ENCODE results near the gene BAZ1B.
A peak's percentile ranks its signal among the peaks of the same experiment; 100 is the strongest.
"Not testable (repeated sequence)": the region's sequence is repeated elsewhere in the genome, so short reads cannot be mapped to it uniquely, and the experiment has no call there.

BAZ1B gene

DNA sequence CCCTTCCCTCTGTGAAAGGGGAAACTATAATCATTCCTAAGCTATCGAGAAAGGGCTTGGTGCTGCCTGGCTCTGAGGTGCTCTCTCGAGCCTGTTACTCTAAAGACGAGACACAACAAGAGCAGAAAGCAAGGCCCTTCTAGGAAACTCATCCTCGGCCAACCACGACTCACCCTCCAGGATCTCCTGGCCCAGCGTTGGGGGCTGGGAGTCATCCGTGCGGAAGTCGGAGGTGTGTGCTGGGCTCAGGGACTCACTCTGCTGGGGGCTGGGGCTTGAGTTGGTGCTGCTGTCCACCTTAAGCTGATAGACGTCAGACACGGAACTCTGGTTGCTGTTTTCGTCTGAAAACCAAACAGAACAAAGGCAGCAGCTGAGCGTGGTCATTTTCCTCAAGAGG, 17.6 kb upstream of the BAZ1B start (continued):
- TF ChIP-seq, protein P1, sequence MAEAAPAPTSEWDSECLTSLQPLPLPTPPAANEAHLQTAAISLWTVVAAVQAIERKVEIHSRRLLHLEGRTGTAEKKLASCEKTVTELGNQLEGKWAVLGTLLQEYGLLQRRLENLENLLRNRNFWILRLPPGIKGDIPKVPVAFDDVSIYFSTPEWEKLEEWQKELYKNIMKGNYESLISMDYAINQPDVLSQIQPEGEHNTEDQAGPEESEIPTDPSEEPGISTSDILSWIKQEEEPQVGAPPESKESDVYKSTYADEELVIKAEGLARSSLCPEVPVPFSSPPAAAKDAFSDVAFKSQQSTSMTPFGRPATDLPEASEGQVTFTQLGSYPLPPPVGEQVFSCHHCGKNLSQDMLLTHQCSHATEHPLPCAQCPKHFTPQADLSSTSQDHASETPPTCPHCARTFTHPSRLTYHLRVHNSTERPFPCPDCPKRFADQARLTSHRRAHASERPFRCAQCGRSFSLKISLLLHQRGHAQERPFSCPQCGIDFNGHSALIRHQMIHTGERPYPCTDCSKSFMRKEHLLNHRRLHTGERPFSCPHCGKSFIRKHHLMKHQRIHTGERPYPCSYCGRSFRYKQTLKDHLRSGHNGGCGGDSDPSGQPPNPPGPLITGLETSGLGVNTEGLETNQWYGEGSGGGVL (tag by site-specific recombination; IDR thresholded peaks at IDR 0.05), result no peak

DNA sequence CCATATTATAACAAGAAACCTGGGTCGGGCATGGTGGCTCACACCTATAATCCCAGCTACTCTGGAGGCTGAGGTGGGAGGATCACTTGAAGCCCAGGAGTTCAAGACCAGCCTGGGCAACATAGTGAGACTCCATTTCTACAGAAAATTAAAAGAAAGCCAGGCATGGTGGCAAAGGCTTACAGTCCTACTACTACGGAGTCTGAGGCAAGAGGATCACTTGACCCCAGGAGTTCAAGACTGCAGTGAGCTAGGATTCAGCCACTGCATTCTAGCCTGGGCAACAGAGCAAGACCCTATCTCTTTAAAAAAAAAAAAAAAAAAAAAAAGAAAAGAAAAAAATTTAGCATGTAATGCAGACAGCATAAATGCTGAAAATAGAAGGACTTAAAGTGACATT, 16.4 kb upstream of the BAZ1B start:
- H3K36me3 ChIP-seq (ENCODE audit: control insufficient read depth in 2 of 2, insufficient read depth in 1 of 2, low read length in 2 of 2), result peaks cover 11 to 51% of the 10 kb centered on the region in 2 experiments
- H3K4me3 ChIP-seq (ENCODE audit: low read depth, low read length); H3K9me3 ChIP-seq (ENCODE audit: control insufficient read depth, insufficient read depth, low read depth, low read length); H3K27ac ChIP-seq (ENCODE audit: extremely low read depth, low read depth, low read length); CTCF ChIA-PET; H3K4me1 ChIP-seq (ENCODE audit: control insufficient read depth, insufficient read depth, low read length): not testable (repeated sequence)
- POLR2A ChIA-PET, result interaction anchor here (0.7 to 2.7 kb wide), 3 partner anchors 8 to 16 kb away, joined by 3 to 9 read pairs (median 3); partner anchors contain the start of gene BAZ1B
- peak; percentile 89 for TF ChIP-seq ZNF121 (tag by site-specific recombination; IDR thresholded peaks at IDR 0.05)

DNA sequence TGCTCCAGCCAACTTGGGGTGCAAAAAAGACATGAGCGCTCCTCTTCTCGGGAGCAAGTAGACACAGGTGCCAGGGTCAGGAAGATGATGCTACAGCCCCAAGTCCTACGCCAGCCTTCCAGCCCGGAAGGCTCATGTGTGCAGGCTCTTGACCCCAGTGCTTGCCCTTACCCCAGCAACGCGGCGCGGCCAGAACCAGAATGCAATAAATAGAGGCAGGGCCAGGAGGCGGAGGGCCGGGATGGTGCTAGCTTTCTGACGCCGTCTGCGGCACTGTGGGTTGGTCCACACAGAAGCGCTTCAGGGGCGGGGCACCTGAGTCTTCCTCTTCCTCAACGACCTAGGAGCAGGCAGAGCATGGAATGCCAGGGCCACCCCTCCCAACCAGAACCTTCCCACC, 15.0 kb upstream of the BAZ1B start:
- Histone ChIP-seq H3K4me1 (ENCODE audit: control insufficient read depth, insufficient read depth, low read length) (no peaks in the 10 kb centered on the region), H3K9me3 (ENCODE audit: control insufficient read depth, insufficient read depth, low read depth, low read length) (no peaks in the 10 kb centered on the region), H3K36me3 (ENCODE audit: control insufficient read depth in 2 of 2, insufficient read depth in 1 of 2, low read length in 2 of 2) (peaks cover 11 to 38% of the 10 kb centered on the region in 2 experiments), H3K27ac (ENCODE audit: extremely low read depth, low read depth, low read length) (no peak overlapping the region), H3K4me3 (ENCODE audit: low read depth, low read length) (no peak overlapping the region)
- POLR2A ChIA-PET, result no interaction called here
- TF ChIP-seq ZNF138 (tag by site-specific recombination; IDR thresholded peaks at IDR 0.05; ENCODE audit: borderline replicate concordance) (no peak), ZNF529 (tag by site-specific recombination; IDR thresholded peaks at IDR 0.05; ENCODE audit: insufficient replicate concordance) (no peak)
- TF ChIP-seq, protein P2, sequence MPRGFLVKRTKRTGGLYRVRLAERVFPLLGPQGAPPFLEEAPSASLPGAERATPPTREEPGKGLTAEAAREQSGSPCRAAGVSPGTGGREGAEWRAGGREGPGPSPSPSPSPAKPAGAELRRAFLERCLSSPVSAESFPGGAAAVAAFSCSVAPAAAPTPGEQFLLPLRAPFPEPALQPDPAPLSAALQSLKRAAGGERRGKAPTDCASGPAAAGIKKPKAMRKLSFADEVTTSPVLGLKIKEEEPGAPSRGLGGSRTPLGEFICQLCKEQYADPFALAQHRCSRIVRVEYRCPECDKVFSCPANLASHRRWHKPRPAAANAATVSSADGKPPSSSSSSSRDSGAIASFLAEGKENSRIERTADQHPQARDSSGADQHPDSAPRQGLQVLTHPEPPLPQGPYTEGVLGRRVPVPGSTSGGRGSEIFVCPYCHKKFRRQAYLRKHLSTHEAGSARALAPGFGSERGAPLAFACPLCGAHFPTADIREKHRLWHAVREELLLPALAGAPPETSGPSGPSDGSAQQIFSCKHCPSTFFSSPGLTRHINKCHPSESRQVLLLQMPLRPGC (tag by site-specific recombination; IDR thresholded peaks at IDR 0.05), result no peak
- CTCF ChIA-PET, result interaction anchor here (0.6 to 0.8 kb wide), 3 partner anchors 11 to 866 kb away, joined by 3 to 4 read pairs (median 4); no protein-coding TSS in a partner anchor

DNA sequence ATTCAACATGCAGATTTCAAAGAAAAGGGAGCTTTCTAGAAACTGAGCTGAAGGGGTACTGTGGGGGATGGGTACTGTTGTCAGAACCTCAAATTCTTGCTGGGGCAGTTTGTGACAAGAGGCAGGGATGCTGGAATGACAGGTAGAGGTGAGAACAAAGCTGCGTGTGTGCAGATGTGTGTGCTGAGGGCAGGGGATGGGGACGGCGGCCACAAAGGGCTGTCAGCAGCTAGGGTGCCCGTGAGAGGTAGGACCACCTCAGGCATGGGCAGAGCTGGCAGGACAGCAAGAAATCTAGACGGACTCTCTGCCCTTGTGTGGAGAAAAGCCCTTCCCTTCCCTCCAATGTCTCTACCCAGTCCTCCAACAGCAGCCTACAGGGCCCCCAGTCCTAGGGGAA, 14.4 kb upstream of the BAZ1B start:
- ChIA-PET CTCF (interaction anchor here (0.7 to 0.8 kb wide), 2 partner anchors 10 to 32 kb away, joined by 4 read pairs; no protein-coding TSS in a partner anchor), POLR2A (no interaction called here)
- no peak overlapping the region for H3K4me3 ChIP-seq (ENCODE audit: low read depth, low read length)
- no peak overlapping the region for H3K27ac ChIP-seq (ENCODE audit: extremely low read depth, low read depth, low read length)
- H3K4me1 ChIP-seq (ENCODE audit: control insufficient read depth, insufficient read depth, low read length), result no peaks in the 10 kb centered on the region
- TF ChIP-seq ZNF549 (tag by site-specific recombination; IDR thresholded peaks at IDR 0.05), result no peak
- no peak for TF ChIP-seq ZNF274 (IDR thresholded peaks at IDR 0.05; ENCODE audit: low read length)
- TF ChIP-seq ZNF274 (tag by site-specific recombination; IDR thresholded peaks at IDR 0.05; ENCODE audit: borderline replicate concordance), result no peak
- TF ChIP-seq ZNF48 (tag by site-specific recombination; IDR thresholded peaks at IDR 0.05), result no peak
- TF ChIP-seq ZNF558 (tag by site-specific recombination; IDR thresholded peaks at IDR 0.05), result no peak
- no peak for TF ChIP-seq ZNF121 (tag by site-specific recombination; IDR thresholded peaks at IDR 0.05)
- no peak for TF ChIP-seq OVOL3 (tag by site-specific recombination; IDR thresholded peaks at IDR 0.05)
- TF ChIP-seq ZNF214 (tag by site-specific recombination; IDR thresholded peaks at IDR 0.05; ENCODE audit: borderline replicate concordance), result no peak
- no peak for TF ChIP-seq ZNF555 (tag by site-specific recombination; conservative IDR thresholded peaks at IDR 0.05)
- no peak for TF ChIP-seq ZNF394 (tag by site-specific recombination; IDR thresholded peaks at IDR 0.05; ENCODE audit: borderline replicate concordance)
- TF ChIP-seq, protein P3, sequence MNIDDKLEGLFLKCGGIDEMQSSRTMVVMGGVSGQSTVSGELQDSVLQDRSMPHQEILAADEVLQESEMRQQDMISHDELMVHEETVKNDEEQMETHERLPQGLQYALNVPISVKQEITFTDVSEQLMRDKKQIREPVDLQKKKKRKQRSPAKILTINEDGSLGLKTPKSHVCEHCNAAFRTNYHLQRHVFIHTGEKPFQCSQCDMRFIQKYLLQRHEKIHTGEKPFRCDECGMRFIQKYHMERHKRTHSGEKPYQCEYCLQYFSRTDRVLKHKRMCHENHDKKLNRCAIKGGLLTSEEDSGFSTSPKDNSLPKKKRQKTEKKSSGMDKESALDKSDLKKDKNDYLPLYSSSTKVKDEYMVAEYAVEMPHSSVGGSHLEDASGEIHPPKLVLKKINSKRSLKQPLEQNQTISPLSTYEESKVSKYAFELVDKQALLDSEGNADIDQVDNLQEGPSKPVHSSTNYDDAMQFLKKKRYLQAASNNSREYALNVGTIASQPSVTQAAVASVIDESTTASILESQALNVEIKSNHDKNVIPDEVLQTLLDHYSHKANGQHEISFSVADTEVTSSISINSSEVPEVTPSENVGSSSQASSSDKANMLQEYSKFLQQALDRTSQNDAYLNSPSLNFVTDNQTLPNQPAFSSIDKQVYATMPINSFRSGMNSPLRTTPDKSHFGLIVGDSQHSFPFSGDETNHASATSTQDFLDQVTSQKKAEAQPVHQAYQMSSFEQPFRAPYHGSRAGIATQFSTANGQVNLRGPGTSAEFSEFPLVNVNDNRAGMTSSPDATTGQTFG (tag by site-specific recombination; IDR thresholded peaks at IDR 0.05; ENCODE audit: borderline replicate concordance), result no peak
- TF ChIP-seq, protein P4, sequence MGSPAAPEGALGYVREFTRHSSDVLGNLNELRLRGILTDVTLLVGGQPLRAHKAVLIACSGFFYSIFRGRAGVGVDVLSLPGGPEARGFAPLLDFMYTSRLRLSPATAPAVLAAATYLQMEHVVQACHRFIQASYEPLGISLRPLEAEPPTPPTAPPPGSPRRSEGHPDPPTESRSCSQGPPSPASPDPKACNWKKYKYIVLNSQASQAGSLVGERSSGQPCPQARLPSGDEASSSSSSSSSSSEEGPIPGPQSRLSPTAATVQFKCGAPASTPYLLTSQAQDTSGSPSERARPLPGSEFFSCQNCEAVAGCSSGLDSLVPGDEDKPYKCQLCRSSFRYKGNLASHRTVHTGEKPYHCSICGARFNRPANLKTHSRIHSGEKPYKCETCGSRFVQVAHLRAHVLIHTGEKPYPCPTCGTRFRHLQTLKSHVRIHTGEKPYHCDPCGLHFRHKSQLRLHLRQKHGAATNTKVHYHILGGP (tag by site-specific recombination; IDR thresholded peaks at IDR 0.05), result no peak
- TF ChIP-seq HOXD13 (CRISPR knock-in tag; IDR thresholded peaks at IDR 0.05; ENCODE audit: borderline replicate concordance), result no peak
- TF ChIP-seq ZNF248 (tag by site-specific recombination; IDR thresholded peaks at IDR 0.05), result no peak
- peaks cover 11 to 33% of the 10 kb centered on the region in 2 experiments for H3K36me3 ChIP-seq (ENCODE audit: control insufficient read depth in 2 of 2, insufficient read depth in 1 of 2, low read length in 2 of 2)
- no peaks in the 10 kb centered on the region for H3K9me3 ChIP-seq (ENCODE audit: control insufficient read depth, insufficient read depth, low read depth, low read length)

Measured in HEK293 (cell line).